IMR-90 (cell line): ENCODE data around the gene ATP8B3. TPM values are rescaled to one million over a fixed set of nuclear protein-coding genes. Genes with fewer than 3 reads are reported as not detected.

ENCODE experiments used
- ATAC-seq: fragments of 200-7000 bp; cut with Tn5 transposase; 2 replicates; pipeline ENCODE4 v1.9.1; 2020; ENCODE audit warnings: low read depth, mild to moderate bottlenecking, moderate library complexity
- BruUV-seq: library from RNA; stranded (reverse); fragments of 400-500 nt; replicated peaks from 2 replicates; lab custom pipeline; 2021; lab: Mats Ljungman, UMichigan
- CTCF ChIA-PET: fragments of 300-600 bp; formaldehyde crosslinking; extraction: SDS; loops from one replicate; lab custom pipeline; 2021; ENCODE audit warnings: antibody characterized with exemption; lab: Yijun Ruan, JAX
- POLR2A ChIA-PET: fragments of 300-600 bp; sonication (Branson Sonifier 250); formaldehyde crosslinking; loops from one replicate; lab custom pipeline; 2022; ENCODE audit warnings: antibody characterized with exemption; ENCODE audit not compliant: unreplicated experiment; lab: Charles Lee
- DNase-seq: peaks from one replicate; pipeline ENCODE4 v3.0.0; 2013
- H2AFZ ChIP-seq: replicated peaks from 2 replicates; pipeline ENCODE3; 2013; ENCODE audit warnings: low read length, mild to moderate bottlenecking; ENCODE audit not compliant: poor library complexity
- H2AK5ac ChIP-seq: 2 replicates; pipeline ENCODE4 v1.6.1; 2013; ENCODE audit warnings: low read depth, low read length, inconsistent platforms
- H2AK9ac ChIP-seq: replicated peaks from 2 replicates; pipeline ENCODE3; 2013; ENCODE audit warnings: mild to moderate bottlenecking, low read depth, low read length, moderate library complexity; ENCODE audit not compliant: poor library complexity
- H2BK120ac ChIP-seq: 2 replicates; pipeline ENCODE4 v1.6.1; 2013; ENCODE audit warnings: low read depth, low read length, inconsistent platforms
- H2BK15ac ChIP-seq: 3 replicates; pipeline ENCODE4 v1.6.1; 2013; ENCODE audit warnings: low read depth, low read length, inconsistent platforms
- H2BK20ac ChIP-seq: 2 replicates; pipeline ENCODE4 v1.6.1; 2013; ENCODE audit warnings: low read depth, mild to moderate bottlenecking, inconsistent platforms, low read length, moderate library complexity
- H2BK5ac ChIP-seq: 2 replicates; pipeline ENCODE4 v1.6.1; 2013; ENCODE audit warnings: mild to moderate bottlenecking, low read depth, low read length, inconsistent platforms; ENCODE audit not compliant: poor library complexity, severe bottlenecking
- H3K14ac ChIP-seq: replicated peaks from 2 replicates; pipeline ENCODE4 v1.6.1; 2013; ENCODE audit warnings: low read depth, low read length, inconsistent platforms
- H3K18ac ChIP-seq: 2 replicates; pipeline ENCODE4 v1.6.1; 2013; ENCODE audit warnings: low read depth, low read length, control low read depth
- H3K23ac ChIP-seq: 2 replicates; pipeline ENCODE4 v1.6.1; 2013; ENCODE audit warnings: low read depth, low read length, inconsistent platforms
- H3K27ac ChIP-seq: 2 replicates; pipeline ENCODE4 v1.5.1; 2013; ENCODE audit warnings: mild to moderate bottlenecking, control low read depth, low read length; ENCODE audit not compliant: insufficient read depth
- H3K27me3 ChIP-seq: 2 replicates; pipeline ENCODE4 v1.6.1; 2013; ENCODE audit warnings: low read length; ENCODE audit not compliant: control insufficient read depth, insufficient read depth
- H3K36me3 ChIP-seq: 2 replicates; pipeline ENCODE4 v1.6.1; 2013; ENCODE audit warnings: low read length, mixed read lengths; ENCODE audit not compliant: control insufficient read depth, insufficient read depth
- H3K4ac ChIP-seq: 2 replicates; pipeline ENCODE4 v1.6.1; 2013; ENCODE audit warnings: low read depth, low read length, inconsistent platforms
- H3K4me1 ChIP-seq: 2 replicates; pipeline ENCODE4 v1.6.1; 2013; ENCODE audit warnings: low read length, mixed read lengths; ENCODE audit not compliant: control insufficient read depth, insufficient read depth
- H3K4me2 ChIP-seq: 2 replicates; pipeline ENCODE4 v1.6.1; 2013; ENCODE audit warnings: low read depth, mild to moderate bottlenecking, control low read depth, low read length, moderate library complexity
- H3K4me3 ChIP-seq: 2 replicates; pipeline ENCODE4 v1.5.1; 2013; ENCODE audit warnings: low read depth, mild to moderate bottlenecking, control low read depth, low read length, moderate library complexity; ENCODE audit not compliant: insufficient read depth
- H3K56ac ChIP-seq: 2 replicates; pipeline ENCODE4 v1.6.1; 2013; ENCODE audit warnings: low read length, inconsistent platforms; ENCODE audit not compliant: insufficient read depth; ENCODE audit errors: extremely low read depth
- H3K79me1 ChIP-seq, 2 experiments: 2 replicates each; pipeline ENCODE4 v1.6.1; 2013; ENCODE audit warnings: low read length in 2 of 2, inconsistent platforms in 1 of 2, low read depth in 1 of 2
- H3K9ac ChIP-seq: 2 replicates; pipeline ENCODE4 v1.6.1; 2013; ENCODE audit warnings: low read depth, low read length, control low read depth
- H3K9me1 ChIP-seq: 2 replicates; pipeline ENCODE4 v1.6.1; 2013; ENCODE audit warnings: low read length, inconsistent platforms; ENCODE audit not compliant: insufficient read depth
- H3K9me3 ChIP-seq: 2 replicates; pipeline ENCODE4 v1.6.1; 2013; ENCODE audit warnings: low read length; ENCODE audit not compliant: control insufficient read depth, insufficient read depth
- H4K20me1 ChIP-seq: 2 replicates; pipeline ENCODE4 v1.6.1; 2013; ENCODE audit warnings: low read length, inconsistent platforms; ENCODE audit not compliant: insufficient read depth
- H4K5ac ChIP-seq: 2 replicates; pipeline ENCODE4 v1.6.1; 2013; ENCODE audit warnings: mild to moderate bottlenecking, low read depth, low read length, control low read depth
- H4K8ac ChIP-seq, 2 experiments: 2 replicates each; pipeline ENCODE4 v1.6.1; 2013; ENCODE audit warnings: low read depth in 2 of 2, low read length in 2 of 2, control low read depth in 1 of 2, inconsistent platforms in 1 of 2
- H4K91ac ChIP-seq: 2 replicates; pipeline ENCODE4 v1.6.1; 2013; ENCODE audit warnings: low read depth, low read length, inconsistent platforms; ENCODE audit not compliant: insufficient read depth
- CHD1 ChIP-seq: IDR thresholded peaks from 2 replicates; pipeline ENCODE4 v1.6.1; 2012; ENCODE audit warnings: low read depth, low read length, improper control_type of control experiment
- MAFK ChIP-seq: IDR thresholded peaks from 2 replicates; pipeline ENCODE4 v1.6.1; 2012; ENCODE audit warnings: low read depth, low read length, improper control_type of control experiment
- MAZ ChIP-seq: IDR thresholded peaks from 2 replicates; pipeline ENCODE4 v1.6.1; 2012; ENCODE audit warnings: low read depth, mild to moderate bottlenecking, low read length, improper control_type of control experiment, moderate library complexity, borderline replicate concordance
- POLR2A ChIP-seq: IDR thresholded peaks from 2 replicates; pipeline ENCODE4 v1.6.1; 2012; ENCODE audit warnings: mild to moderate bottlenecking, low read depth, low read length
- RCOR1 ChIP-seq: IDR thresholded peaks from 2 replicates; pipeline ENCODE4 v1.6.1; 2012; ENCODE audit warnings: mild to moderate bottlenecking, low read length, improper control_type of control experiment; ENCODE audit not compliant: insufficient replicate concordance
- RFX5 ChIP-seq: IDR thresholded peaks from 2 replicates; pipeline ENCODE4 v1.8.0; 2012; ENCODE audit warnings: low read depth, mild to moderate bottlenecking, low read length, moderate library complexity
- SMC3 ChIP-seq: fragments of 150-350 bp; IDR thresholded peaks from 2 replicates; pipeline ENCODE4 v1.6.1; 2016; ENCODE audit warnings: low read depth, mild to moderate bottlenecking, antibody characterized with exemption, low read length, moderate library complexity
- USF2 ChIP-seq: fragments of 150-350 bp; IDR thresholded peaks from 2 replicates; pipeline ENCODE4 v1.6.1; 2017; ENCODE audit warnings: mild to moderate bottlenecking, antibody characterized with exemption, low read length, low read depth
- WGBS, 2 experiments: methylation state at CpG; one replicate each; pipeline versions ENCODE4 v1.1.5 to v1.1.7; 2013; ENCODE audit warnings: missing lambda C conversion rate in 2 of 2; ENCODE audit not compliant: insufficient read length in 1 of 2; ENCODE audit errors: extremely low coverage in 2 of 2; 5-methylcytosine and 5-hydroxymethylcytosine counted together
- dilution Hi-C: fragments of 300-500 bp; cut with HindIII; formaldehyde crosslinking; loops from one replicate; pipeline ENCODE4 v1.14.3; 2018; ENCODE audit warnings: low sequenced_read_pairs; ENCODE audit not compliant: unreplicated experiment
- in situ Hi-C: fragments of 300-500 bp; cut with MboI; formaldehyde crosslinking; loops from 3 replicates; pipeline ENCODE4 v1.14.3; 2019; ENCODE audit warnings: low sequenced_read_pairs, inconsistent platforms, mixed read lengths
- intact Hi-C: fragments of 100-400 bp; cut with micrococcal nuclease; formaldehyde crosslinking; loops from 2 replicates; pipeline ENCODE4 v1.10.0; 2022
- polyA plus RNA-seq, 3 experiments: library from polyadenylated mRNA; depleted of rRNA; stranded (reverse); fragments of >200 nt; gene quantifications; 2 replicates each; pipeline ENCODE4 v1.2.3, GENCODE V29; 2012; ENCODE audit warnings: low replicate concordance in 1 of 3
- total RNA-seq: library from RNA; depleted of rRNA; stranded (reverse); fragments of >200 nt; gene quantifications from 2 replicates; pipeline ENCODE4 v1.2.3, GENCODE V29; 2012

The ATP8B3 gene
- total and polyA plus RNA-seq, 2 of the 4 experiments (the other 2 are of a cell fraction), result 1.6 to 8.1 TPM

- Histone ChIP-seq H3K9me1 (no peaks in the 10 kb centered on the region), H3K9me3 (peaks cover 3% of the 10 kb centered on the region; the same call in 1 of the 2 replicates), H4K8ac (no peak overlapping the region), H2BK15ac (no peak overlapping the region), H3K9ac (no peak overlapping the region), H3K56ac (no peak overlapping the region), H4K91ac (no peak overlapping the region), H3K23ac (no peak overlapping the region), H2BK120ac (no peak overlapping the region), H3K27me3 (peaks cover 17% of the 10 kb centered on the region; the same call in 1 of the 2 replicates), H4K5ac (no peak overlapping the region), H2BK20ac (no peak overlapping the region), H3K79me1 (no peaks in the 10 kb centered on the region), H3K27ac (no peak overlapping the region), H3K36me3 (no peaks in the 10 kb centered on the region), H2BK5ac (no peak overlapping the region), H4K20me1 (no peaks in the 10 kb centered on the region), H3K18ac (no peak overlapping the region), H3K4me3 (no peak overlapping the region), H2AK5ac (no peak overlapping the region), H3K4ac (no peak overlapping the region), H3K14ac (no peak overlapping the region), H3K4me1 (no peaks in the 10 kb centered on the region), H2AFZ (no peak overlapping the region), H3K4me2 (no peak overlapping the region), H2AK9ac (no peak overlapping the region)
- dilution Hi-C loops, result no loop called here
- in situ Hi-C loops, result loop anchor here (25.0 kb wide), 1 partner anchor 253 kb away; no protein-coding TSS in a partner anchor
- ChIA-PET POLR2A (no interaction called here), CTCF (no interaction called here)
- no peak for ATAC-seq
- intact Hi-C loops, result loop anchor here (10.0 kb wide), 1 partner anchor 185 kb away; the partner anchor contains the start of gene UQCR11
- BruUV-seq, result no TSS peak
- no CpG with 5 or more reads among the region's 7 CpGs for WGBS, 2 experiments
- TF ChIP-seq MAZ (no peak), RFX5 (no peak), POLR2A (no peak), RCOR1 (no peak), USF2 (no peak), MAFK (no peak), SMC3 (no peak), CHD1 (no peak)
- no peak for DNase-seq
Measured at GRCh38 chr19:1790054-1790792, 21.9 kb downstream of the ATP8B3 start.
